ENCODE data around the gene TMEM131L. TPM values are rescaled to one million over a fixed set of nuclear protein-coding genes. Genes with fewer than 3 reads are reported as not detected.

The TMEM131L gene
- total and polyA plus RNA-seq, 2 experiments from 2014 or later = 3.3 to 7.4 TPM

DNA sequence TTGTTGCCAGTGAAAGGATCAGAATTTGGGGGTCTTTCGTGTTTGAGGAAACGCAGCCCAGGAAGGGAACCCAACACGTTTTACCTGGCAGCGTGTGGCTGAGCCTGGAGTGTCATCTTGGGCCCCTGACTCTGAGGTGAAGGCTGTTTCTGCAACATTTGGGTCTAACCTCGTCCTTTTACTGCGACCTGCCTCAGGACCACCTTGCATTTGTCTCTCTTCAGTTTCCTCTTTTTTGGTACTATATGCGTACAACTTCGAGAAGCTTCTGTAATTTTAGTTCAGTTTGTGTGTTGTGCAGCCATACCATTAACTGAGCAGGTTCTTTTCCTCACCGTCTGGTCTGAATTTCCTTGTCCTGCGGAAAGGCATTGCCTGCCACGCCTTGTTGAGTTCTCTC lies 61.5 kb downstream of the TMEM131L start:
- no peaks in the 10 kb centered on the region for H3K4me1 ChIP-seq (ENCODE audit: low read depth)
- H3K27me3 ChIP-seq = no peaks in the 10 kb centered on the region
- no peaks in the 10 kb centered on the region for H3K36me3 ChIP-seq
- no peak overlapping the region for H3K27ac ChIP-seq
- H3K4me3 ChIP-seq = no peak overlapping the region
- no peak for DNase-seq (ENCODE audit: low read depth in 1 of 2, low spot score in 1 of 2)
- no peaks in the 10 kb centered on the region for H3K9me3 ChIP-seq (ENCODE audit: low read depth)
- TF ChIP-seq CTCF (IDR thresholded peaks at IDR 0.05; ENCODE audit: low read depth, low read length) = no peak

GRCh38 chr4:153528705-153529485 lies 62.7 kb downstream of the TMEM131L start:
- H3K27me3 ChIP-seq = no peaks in the 10 kb centered on the region
- no peaks in the 10 kb centered on the region for H3K36me3 ChIP-seq
- no peak for DNase-seq (ENCODE audit: low read depth in 1 of 2, low spot score in 1 of 2)
- TF ChIP-seq CTCF (IDR thresholded peaks at IDR 0.05; ENCODE audit: low read depth, low read length) = no peak
- no peak overlapping the region for H3K4me3 ChIP-seq
- H3K27ac ChIP-seq = no peak overlapping the region
- H3K9me3 ChIP-seq (ENCODE audit: low read depth) = no peaks in the 10 kb centered on the region
- no peaks in the 10 kb centered on the region for H3K4me1 ChIP-seq (ENCODE audit: low read depth)

DNA sequence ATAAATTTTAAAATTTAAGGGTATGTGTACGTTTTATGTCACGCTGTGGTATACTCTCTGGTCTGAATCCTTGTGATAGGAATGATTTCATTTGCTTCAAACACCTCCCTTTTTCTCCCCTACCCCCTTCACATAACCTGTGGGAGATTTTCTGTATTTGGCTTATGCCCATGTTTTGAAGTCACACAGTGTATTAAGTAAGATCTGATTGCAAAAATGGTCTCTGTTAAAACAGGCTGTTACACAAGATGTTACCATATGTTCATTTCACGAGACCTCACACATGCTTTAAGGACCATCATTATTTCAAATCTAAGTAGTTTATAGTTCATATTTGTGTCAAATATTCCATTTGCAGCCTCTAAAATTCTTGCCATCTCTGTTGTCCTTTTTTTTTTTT lies 63.5 kb downstream of the TMEM131L start:
- H3K27ac ChIP-seq = no peak overlapping the region
- TF ChIP-seq CTCF (IDR thresholded peaks at IDR 0.05; ENCODE audit: low read depth, low read length) = no peak
- no peaks in the 10 kb centered on the region for H3K27me3 ChIP-seq
- H3K4me1 ChIP-seq (ENCODE audit: low read depth) = no peaks in the 10 kb centered on the region
- H3K4me3 ChIP-seq = no peak overlapping the region
- DNase-seq (ENCODE audit: low read depth in 1 of 2, low spot score in 1 of 2) = peak in 1 of 2 donors; percentile 66
- H3K36me3 ChIP-seq = no peaks in the 10 kb centered on the region
- H3K9me3 ChIP-seq (ENCODE audit: low read depth) = no peaks in the 10 kb centered on the region

- no peaks in the 10 kb centered on the region for H3K4me1 ChIP-seq (ENCODE audit: low read depth)
- no peak for DNase-seq (ENCODE audit: low read depth in 1 of 2, low spot score in 1 of 2)
- H3K27ac ChIP-seq = no peak overlapping the region
- H3K36me3 ChIP-seq = no peaks in the 10 kb centered on the region
- H3K27me3 ChIP-seq = no peaks in the 10 kb centered on the region
- no peak for TF ChIP-seq CTCF (IDR thresholded peaks at IDR 0.05; ENCODE audit: low read depth, low read length)
- no peaks in the 10 kb centered on the region for H3K9me3 ChIP-seq (ENCODE audit: low read depth)
- H3K4me3 ChIP-seq = no peak overlapping the region
Observed at GRCh38 chr4:153530284-153530999, 64.3 kb downstream of the TMEM131L start.

- TF ChIP-seq CTCF (IDR thresholded peaks at IDR 0.05; ENCODE audit: low read depth, low read length) = peak; percentile 19
- H3K4me3 ChIP-seq = no peak overlapping the region
- H3K4me1 ChIP-seq (ENCODE audit: low read depth) = no peaks in the 10 kb centered on the region
- H3K9me3 ChIP-seq (ENCODE audit: low read depth) = no peaks in the 10 kb centered on the region
- no peak overlapping the region for H3K27ac ChIP-seq
- DNase-seq (ENCODE audit: low read depth in 1 of 2, low spot score in 1 of 2) = no peak
- no peaks in the 10 kb centered on the region for H3K36me3 ChIP-seq
- H3K27me3 ChIP-seq = no peaks in the 10 kb centered on the region
Observed at GRCh38 chr4:153531000-153531358, 64.8 kb downstream of the TMEM131L start.

Data from cardiac muscle cell (in vitro differentiated cells and primary cell).